DND-41 (cell line): ENCODE data around the gene NUP153.
"Not testable (repeated sequence)": the region's sequence is repeated elsewhere in the genome, so short reads cannot be mapped to it uniquely, and the experiment has no call there.

Experiments
- EZH2 ChIP-seq: IDR thresholded peaks from 3 replicates; pipeline ENCODE4 v1.6.1; 2012; ENCODE audit warnings: borderline replicate concordance, low read depth, mild to moderate bottlenecking, moderate library complexity, low read length, inconsistent platforms; ENCODE audit not compliant: severe bottlenecking
- TF ChIP-seq, protein P1 (sequence below): IDR thresholded peaks from 2 replicates; pipeline ENCODE4 v1.5.1; 2012; ENCODE audit warnings: borderline replicate concordance, low read length, moderate library complexity, mild to moderate bottlenecking; ENCODE audit not compliant: poor library complexity, severe bottlenecking; ENCODE audit errors: extremely low read depth

DNA sequence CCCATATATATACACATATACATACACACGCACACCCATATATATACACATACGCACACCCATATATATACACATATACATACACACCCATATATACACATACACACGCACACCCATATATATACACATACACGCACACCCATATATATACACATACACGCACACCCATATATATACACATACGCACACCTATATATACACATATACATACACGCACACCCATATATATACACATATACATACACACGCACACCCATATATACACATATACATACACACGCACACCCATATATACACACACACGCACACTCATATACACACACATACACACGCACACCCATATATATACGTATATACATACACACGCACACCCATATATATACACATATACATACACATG, 120.1 kb downstream of the NUP153 start:
- TF ChIP-seq, protein P1, sequence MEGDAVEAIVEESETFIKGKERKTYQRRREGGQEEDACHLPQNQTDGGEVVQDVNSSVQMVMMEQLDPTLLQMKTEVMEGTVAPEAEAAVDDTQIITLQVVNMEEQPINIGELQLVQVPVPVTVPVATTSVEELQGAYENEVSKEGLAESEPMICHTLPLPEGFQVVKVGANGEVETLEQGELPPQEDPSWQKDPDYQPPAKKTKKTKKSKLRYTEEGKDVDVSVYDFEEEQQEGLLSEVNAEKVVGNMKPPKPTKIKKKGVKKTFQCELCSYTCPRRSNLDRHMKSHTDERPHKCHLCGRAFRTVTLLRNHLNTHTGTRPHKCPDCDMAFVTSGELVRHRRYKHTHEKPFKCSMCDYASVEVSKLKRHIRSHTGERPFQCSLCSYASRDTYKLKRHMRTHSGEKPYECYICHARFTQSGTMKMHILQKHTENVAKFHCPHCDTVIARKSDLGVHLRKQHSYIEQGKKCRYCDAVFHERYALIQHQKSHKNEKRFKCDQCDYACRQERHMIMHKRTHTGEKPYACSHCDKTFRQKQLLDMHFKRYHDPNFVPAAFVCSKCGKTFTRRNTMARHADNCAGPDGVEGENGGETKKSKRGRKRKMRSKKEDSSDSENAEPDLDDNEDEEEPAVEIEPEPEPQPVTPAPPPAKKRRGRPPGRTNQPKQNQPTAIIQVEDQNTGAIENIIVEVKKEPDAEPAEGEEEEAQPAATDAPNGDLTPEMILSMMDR: not testable (repeated sequence)
- TF ChIP-seq EZH2: not testable (repeated sequence)
